Osteocyte (in vitro differentiated cells): Measurements from ENCODE around the gene ZNF334. TPM values are rescaled to one million over a fixed set of nuclear protein-coding genes. Genes with fewer than 3 reads are reported as not detected.

ENCODE experiments used
- DNase-seq: peaks from one replicate; pipeline ENCODE4 v3.0.0; 2021; ENCODE audit warnings: mixed read lengths; ENCODE audit not compliant: unreplicated experiment; ENCODE audit errors: extremely low spot score
- H3K27ac Mint-ChIP-seq: one replicate; pipeline ENCODE4 v1.8.0; 2021; ENCODE audit warnings: mild to moderate bottlenecking, mixed read lengths; ENCODE audit not compliant: unreplicated experiment
- H3K27me3 Mint-ChIP-seq: one replicate; pipeline ENCODE4 v1.8.0; 2021; ENCODE audit warnings: mixed read lengths; ENCODE audit not compliant: unreplicated experiment
- H3K36me3 Mint-ChIP-seq: one replicate; pipeline ENCODE4 v1.8.0; 2021; ENCODE audit warnings: mixed read lengths; ENCODE audit not compliant: unreplicated experiment
- H3K4me1 Mint-ChIP-seq: one replicate; pipeline ENCODE4 v1.8.0; 2021; ENCODE audit warnings: mixed read lengths; ENCODE audit not compliant: unreplicated experiment
- H3K4me3 Mint-ChIP-seq: one replicate; pipeline ENCODE4 v1.8.0; 2021; ENCODE audit warnings: mild to moderate bottlenecking, moderate library complexity, mixed read lengths; ENCODE audit not compliant: unreplicated experiment
- H3K9me3 Mint-ChIP-seq: one replicate; pipeline ENCODE4 v1.8.0; 2021; ENCODE audit warnings: mixed read lengths; ENCODE audit not compliant: unreplicated experiment
- CTCF ChIP-seq: fragments of 200-600 bp; sonication (generic); IDR thresholded peaks from 2 replicates; pipeline ENCODE4 v1.5.0; 2021; ENCODE audit warnings: antibody characterized with exemption, mild to moderate bottlenecking, moderate library complexity
- total RNA-seq: library from RNA; stranded (reverse); gene quantifications from 2 replicates; pipeline ENCODE4 v1.2.1, GENCODE V29; 2021

Gene ZNF334
- total RNA-seq, 1 donor from 2014 or later: 3.7 TPM

- no peak for DNase-seq
- H3K36me3 Mint-ChIP-seq: no peaks in the 10 kb centered on the region
- H3K27me3 Mint-ChIP-seq: no peaks in the 10 kb centered on the region
- peaks cover 12% of the 10 kb centered on the region for H3K4me1 Mint-ChIP-seq
- H3K4me3 Mint-ChIP-seq: no peak overlapping the region
- no peak overlapping the region for H3K27ac Mint-ChIP-seq
- TF ChIP-seq CTCF: no peak
- H3K9me3 Mint-ChIP-seq: no peaks in the 10 kb centered on the region
Measured at GRCh38 chr20:46559001-46559400, 45.6 kb upstream of the ZNF334 start.

GRCh38 chr20:46558511-46558959 is 45.2 kb upstream of the ZNF334 start:
- H3K4me3 Mint-ChIP-seq: no peak overlapping the region
- TF ChIP-seq CTCF: no peak
- peak overlapping the region; percentile 31 for H3K27ac Mint-ChIP-seq
- peaks cover 12% of the 10 kb centered on the region for H3K4me1 Mint-ChIP-seq
- DNase-seq: no peak
- no peaks in the 10 kb centered on the region for H3K9me3 Mint-ChIP-seq
- H3K36me3 Mint-ChIP-seq: no peaks in the 10 kb centered on the region
- no peaks in the 10 kb centered on the region for H3K27me3 Mint-ChIP-seq

- no peak for DNase-seq
- H3K27me3 Mint-ChIP-seq: no peaks in the 10 kb centered on the region
- H3K9me3 Mint-ChIP-seq: no peaks in the 10 kb centered on the region
- H3K36me3 Mint-ChIP-seq: no peaks in the 10 kb centered on the region
- TF ChIP-seq CTCF: no peak
- H3K4me1 Mint-ChIP-seq: peaks cover 12% of the 10 kb centered on the region
- no peak overlapping the region for H3K27ac Mint-ChIP-seq
- H3K4me3 Mint-ChIP-seq: no peak overlapping the region
Measured at GRCh38 chr20:46557231-46557956, 44.0 kb upstream of the ZNF334 start.

GRCh38 chr20:46555370-46555956 is 42.1 kb upstream of the ZNF334 start:
- Mint-ChIP-seq H3K27ac (no peak overlapping the region), H3K27me3 (no peaks in the 10 kb centered on the region), H3K36me3 (no peaks in the 10 kb centered on the region), H3K4me3 (no peak overlapping the region), H3K4me1 (peaks cover 12% of the 10 kb centered on the region), H3K9me3 (no peaks in the 10 kb centered on the region)
- no peak for TF ChIP-seq CTCF
- DNase-seq: no peak

- TF ChIP-seq CTCF: no peak
- peaks cover 12% of the 10 kb centered on the region for H3K4me1 Mint-ChIP-seq
- no peaks in the 10 kb centered on the region for H3K9me3 Mint-ChIP-seq
- H3K27ac Mint-ChIP-seq: no peak overlapping the region
- DNase-seq: no peak
- H3K27me3 Mint-ChIP-seq: no peaks in the 10 kb centered on the region
- H3K36me3 Mint-ChIP-seq: no peaks in the 10 kb centered on the region
- no peak overlapping the region for H3K4me3 Mint-ChIP-seq
Measured at GRCh38 chr20:46554828-46555227, 41.5 kb upstream of the ZNF334 start.
